GM21390 (cell line): ENCODE data around the gene PRKACA.

Experiments
- ATAC-seq: cut with Tn5 transposase; IDR thresholded peaks from one replicate; pipeline ENCODE4 v1.9.1; 2021; ENCODE audit not compliant: unreplicated experiment

The PRKACA gene

GRCh38 chr19:14073261-14073924 lies 44.2 kb downstream of the PRKACA start:
- peak; percentile 50 for ATAC-seq

GRCh38 chr19:14072535-14073260 lies 44.9 kb downstream of the PRKACA start, which contains the start of gene MISP3:
MISP3 (plus strand) TSS chr19:14072786; CDS start chr19:14073310, 524 bp downstream.
- peak; percentile 3 for ATAC-seq

GRCh38 chr19:14070268-14071050 lies 47.1 kb downstream of the PRKACA start:
- ATAC-seq: no peak

GRCh38 chr19:14066134-14066533 lies 51.4 kb downstream of the PRKACA start:
- no peak for ATAC-seq

- ATAC-seq: no peak
These were observed 54.5 kb downstream of the PRKACA start for GRCh38 chr19:14063105-14063504.

- no peak for ATAC-seq
These were observed 55.1 kb downstream of the PRKACA start for GRCh38 chr19:14062558-14062855.

GRCh38 chr19:14061751-14062557 lies 55.6 kb downstream of the PRKACA start, which contains the start of gene PALM3:
PALM3 (minus strand) TSS chr19:14062076; CDS start chr19:14061980, 96 bp downstream.
- ATAC-seq: no peak

GRCh38 chr19:14061081-14061749 lies 56.3 kb downstream of the PRKACA start:
- no peak for ATAC-seq

- ATAC-seq: no peak
These were observed 57.9 kb downstream of the PRKACA start for GRCh38 chr19:14059652-14060155.

- no peak for ATAC-seq
These were observed 58.5 kb downstream of the PRKACA start for GRCh38 chr19:14059093-14059480.

GRCh38 chr19:14058182-14059092 lies 59.1 kb downstream of the PRKACA start:
- no peak for ATAC-seq

GRCh38 chr19:14056741-14057356 lies 60.7 kb downstream of the PRKACA start:
- no peak for ATAC-seq

- no peak for ATAC-seq
These were observed 61.4 kb downstream of the PRKACA start for GRCh38 chr19:14056069-14056666.

- no peak for ATAC-seq
These were observed 62.2 kb downstream of the PRKACA start for GRCh38 chr19:14055396-14055795.

- no peak for ATAC-seq
These were observed 62.8 kb downstream of the PRKACA start for GRCh38 chr19:14054721-14055120.

GRCh38 chr19:14054099-14054498 lies 63.5 kb downstream of the PRKACA start:
- ATAC-seq: no peak

GRCh38 chr19:14053500-14053899 lies 64.1 kb downstream of the PRKACA start:
- no peak for ATAC-seq

GRCh38 chr19:14053032-14053431 lies 64.5 kb downstream of the PRKACA start:
- no peak for ATAC-seq
